Measurements from ENCODE around the gene FAM9C.

The FAM9C gene

DNA sequence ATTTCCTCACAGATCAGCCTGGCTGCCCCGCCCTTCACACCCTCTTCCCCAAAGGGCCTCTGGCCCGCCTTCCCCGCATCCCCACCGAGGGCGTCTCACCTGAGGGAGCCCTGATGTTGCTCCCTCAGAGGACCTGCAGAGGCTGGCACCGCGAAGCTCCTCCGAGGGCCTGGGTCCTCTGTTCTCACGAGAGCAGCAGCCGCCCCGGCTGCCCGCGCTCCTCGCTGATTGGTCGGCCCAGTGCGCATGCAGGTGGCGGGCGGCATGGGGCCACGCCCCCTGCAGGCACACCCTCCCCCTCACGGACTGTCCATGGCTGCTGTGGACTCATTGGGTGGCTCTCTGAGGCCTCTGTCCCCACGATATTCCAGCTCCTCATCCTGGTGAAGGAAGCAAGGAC is at the start of gene FAM9C:
TSS of gene FAM9C (minus strand) at position 180 of the 400 bp plus-strand sequence. CDS start 831 bp downstream, outside the sequence.
- TF ChIP-seq GATA3 (IDR thresholded peaks at IDR 0.05; ENCODE audit: low read depth, low read length) (no peak), GATA2 (IDR thresholded peaks at IDR 0.05; ENCODE audit: low read depth, low read length) (no peak)

DNA sequence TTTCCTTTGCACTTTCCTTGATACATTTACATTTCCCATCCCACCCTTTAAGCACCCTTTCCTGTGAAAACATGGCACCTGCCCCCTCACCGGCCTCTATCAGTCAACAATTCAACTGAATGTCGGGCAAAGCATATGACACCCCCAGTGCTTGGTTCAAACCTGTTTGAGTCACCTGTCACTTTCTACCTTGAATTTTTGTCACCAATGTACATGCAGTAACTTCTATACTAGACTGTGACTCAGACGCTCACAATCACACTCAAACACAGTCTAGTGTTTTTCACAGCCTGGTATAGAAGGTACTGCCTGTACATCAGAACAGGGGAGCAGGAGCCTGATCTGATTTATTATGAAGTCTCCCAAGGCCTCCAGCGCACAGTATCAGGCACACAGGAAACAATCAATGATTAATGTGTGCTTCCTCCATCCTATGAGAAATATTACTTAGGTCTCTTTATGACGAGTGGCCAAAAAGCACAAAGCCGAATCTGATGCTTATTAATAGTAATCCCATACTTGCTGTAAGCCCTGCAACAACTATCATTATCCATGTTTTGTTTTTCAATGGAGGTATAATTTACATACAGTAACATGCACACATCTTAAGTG is 49.2 kb upstream of the FAM9C start:
- TF ChIP-seq GATA2 (IDR thresholded peaks at IDR 0.05; ENCODE audit: low read depth, low read length) (no peak), GATA3 (IDR thresholded peaks at IDR 0.05; ENCODE audit: low read depth, low read length) (no peak)

DNA sequence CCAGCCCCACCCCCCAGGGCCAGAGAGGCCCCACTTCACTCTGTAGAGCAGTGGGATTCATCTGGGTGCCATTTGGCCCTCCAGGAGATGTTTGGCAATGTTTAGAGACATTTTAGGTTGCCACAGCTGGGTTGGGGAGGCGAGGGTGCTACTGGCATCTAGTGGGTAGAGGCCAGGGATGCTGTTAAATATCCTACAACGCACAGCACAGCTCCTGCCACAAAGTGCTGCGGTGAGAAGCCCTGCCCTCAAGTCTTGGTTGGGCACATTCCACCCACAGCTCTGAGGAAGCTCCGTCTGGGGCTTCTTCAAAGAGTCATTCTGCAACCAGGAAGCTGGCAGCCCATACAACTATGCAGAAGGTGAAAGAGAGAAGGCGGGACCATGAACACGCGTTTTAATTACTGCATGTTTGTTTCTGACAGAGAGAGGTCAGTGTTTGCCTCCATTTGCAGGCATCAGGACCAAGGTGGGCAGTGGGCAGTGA is 48.1 kb upstream of the FAM9C start:
- TF ChIP-seq GATA2 (IDR thresholded peaks at IDR 0.05; ENCODE audit: low read depth, low read length): no peak
- TF ChIP-seq GATA3 (IDR thresholded peaks at IDR 0.05; ENCODE audit: low read depth, low read length): no peak

DNA sequence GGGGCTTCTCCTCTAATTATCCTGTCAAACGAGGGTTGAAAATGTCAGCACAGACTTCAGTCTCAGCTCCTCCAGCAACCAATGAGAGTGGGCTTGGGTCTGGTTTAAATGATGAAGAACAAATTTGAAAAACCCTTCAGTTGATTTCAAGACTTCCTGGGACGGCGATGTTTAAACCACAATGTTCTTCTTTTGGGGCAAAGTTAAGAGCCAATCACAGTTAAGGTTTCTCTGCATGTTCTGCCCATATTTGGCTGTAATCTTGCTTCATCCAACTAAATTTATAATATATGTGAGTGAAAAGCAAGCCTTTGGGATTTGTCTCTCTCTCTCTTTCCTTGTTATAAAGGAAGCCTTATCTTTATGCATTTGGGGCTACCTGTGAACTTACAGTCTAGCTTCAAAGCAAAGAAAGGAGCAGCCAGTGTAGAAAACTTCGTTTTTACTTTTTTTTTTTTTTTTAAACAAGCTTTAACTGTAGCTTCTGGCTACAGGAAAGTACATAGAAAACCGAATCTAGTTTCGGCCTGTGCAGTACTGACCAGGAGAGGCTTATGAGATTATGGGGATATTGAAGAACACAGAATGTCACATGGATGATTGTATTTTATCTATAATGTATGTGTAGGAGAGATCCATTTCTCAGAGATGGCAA is 46.8 kb upstream of the FAM9C start:
- TF ChIP-seq GATA3 (IDR thresholded peaks at IDR 0.05; ENCODE audit: low read depth, low read length) (no peak), GATA2 (IDR thresholded peaks at IDR 0.05; ENCODE audit: low read depth, low read length) (no peak)

DNA sequence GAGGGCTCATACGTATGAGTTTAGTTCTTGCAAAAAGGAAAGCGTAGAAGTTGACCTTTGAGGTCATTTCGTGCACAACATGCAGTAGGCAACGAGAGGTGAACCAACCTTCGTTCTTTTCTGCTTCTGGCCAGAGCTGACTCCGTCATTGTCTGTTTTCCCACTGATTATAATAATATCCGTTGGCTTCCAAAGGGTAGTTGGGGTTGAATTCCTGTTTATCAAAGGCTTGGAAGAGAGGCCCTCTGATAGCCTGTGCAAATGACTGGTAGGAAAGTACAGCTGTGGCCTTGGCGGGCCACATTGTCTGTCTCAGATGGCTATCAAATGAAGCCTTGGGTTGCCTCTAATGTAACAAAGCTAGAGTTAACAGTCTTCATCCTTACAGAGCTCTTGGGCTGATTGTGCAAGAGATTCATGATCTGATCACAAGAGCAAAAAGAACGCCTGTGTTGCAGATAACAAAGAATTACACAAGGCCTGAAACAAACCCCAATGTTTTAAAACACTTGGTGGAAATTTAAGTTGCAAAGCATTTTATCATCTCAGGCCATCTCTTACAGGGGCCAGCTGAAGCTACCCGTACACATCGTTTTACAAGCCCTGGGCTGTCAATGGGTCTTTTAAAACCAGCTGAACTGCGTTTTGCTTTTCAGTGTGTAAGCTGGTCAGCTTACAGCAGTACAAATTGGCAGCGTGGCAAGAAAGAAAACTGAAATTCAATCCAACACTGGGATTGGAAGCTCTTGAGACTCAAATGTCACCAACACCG is 46.1 kb upstream of the FAM9C start:
- TF ChIP-seq GATA2 (IDR thresholded peaks at IDR 0.05; ENCODE audit: low read depth, low read length) (no peak), GATA3 (IDR thresholded peaks at IDR 0.05; ENCODE audit: low read depth, low read length) (no peak)

DNA sequence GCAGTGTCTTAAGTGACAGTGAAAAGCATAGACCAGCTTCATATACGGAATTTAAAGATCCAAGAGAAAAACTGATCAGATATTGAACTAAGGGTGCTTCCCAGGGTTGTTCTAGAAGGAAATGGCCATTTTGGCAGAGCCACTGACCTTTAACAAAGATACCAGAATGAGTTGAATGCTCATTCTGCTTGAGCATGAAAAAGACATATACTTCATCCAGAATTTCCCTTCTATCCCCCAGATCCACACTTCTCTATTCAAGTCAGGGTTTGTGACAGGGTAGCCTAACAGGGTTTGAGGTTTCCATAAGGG is 45.6 kb upstream of the FAM9C start:
- TF ChIP-seq GATA2 (IDR thresholded peaks at IDR 0.05; ENCODE audit: low read depth, low read length) (no peak), GATA3 (IDR thresholded peaks at IDR 0.05; ENCODE audit: low read depth, low read length) (no peak)

DNA sequence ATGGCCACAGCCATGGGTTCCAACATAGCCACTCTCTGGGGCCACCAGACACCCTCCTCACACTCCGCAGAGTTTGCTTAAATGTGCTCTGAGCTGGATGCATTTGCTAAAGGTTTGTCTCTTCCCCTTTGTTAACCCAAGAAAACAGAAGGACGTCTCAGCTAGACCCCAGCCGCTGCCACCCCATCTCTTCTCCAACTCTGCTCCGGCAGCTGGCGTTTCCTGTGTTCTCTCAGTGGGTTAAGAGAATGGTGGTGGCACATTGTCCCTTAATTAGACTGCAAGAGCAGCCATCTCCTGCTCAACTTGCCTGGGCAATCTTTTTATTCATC is 43.7 kb upstream of the FAM9C start:
- TF ChIP-seq GATA3 (IDR thresholded peaks at IDR 0.05; ENCODE audit: low read depth, low read length) (no peak), GATA2 (IDR thresholded peaks at IDR 0.05; ENCODE audit: low read depth, low read length) (no peak)

DNA sequence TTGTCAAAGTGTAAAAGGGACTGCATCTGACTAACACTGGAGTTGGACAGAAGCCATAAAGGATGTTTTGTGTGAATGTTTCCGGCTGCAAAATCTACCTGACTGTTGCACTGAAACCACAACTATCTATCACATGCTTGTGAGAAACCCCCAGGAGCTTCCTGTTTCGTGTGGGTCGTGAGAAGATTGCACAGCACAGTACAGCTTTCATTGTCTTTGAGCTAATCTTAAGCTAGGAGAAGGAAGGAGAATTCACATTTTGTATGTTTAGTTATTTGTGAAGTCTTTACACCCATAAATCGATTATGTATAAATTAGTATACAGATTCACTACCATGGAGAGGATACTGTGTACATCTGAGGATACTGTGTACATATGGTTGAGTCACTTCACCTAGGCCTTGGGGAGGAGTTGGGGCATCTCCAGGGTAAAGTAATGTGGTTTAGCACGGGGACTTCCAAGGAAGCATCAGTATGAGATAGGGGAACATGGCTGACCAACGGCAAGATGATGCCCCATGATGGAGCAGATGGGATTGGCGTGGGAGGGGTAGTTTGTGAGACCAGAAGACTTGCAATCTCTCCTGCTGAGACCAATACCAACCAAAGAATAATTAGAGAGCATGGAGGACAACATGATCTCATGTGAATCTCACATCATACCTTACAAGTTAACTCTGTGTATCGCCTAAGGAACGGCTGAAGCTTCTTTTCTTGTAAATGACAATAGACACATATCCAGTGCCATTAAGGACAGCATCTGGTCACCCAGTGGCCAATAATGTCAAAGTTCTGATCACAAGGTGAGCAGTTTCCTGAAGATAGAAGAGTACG is 43.1 kb upstream of the FAM9C start:
- no peak for TF ChIP-seq GATA3 (IDR thresholded peaks at IDR 0.05; ENCODE audit: low read depth, low read length)
- no peak for TF ChIP-seq GATA2 (IDR thresholded peaks at IDR 0.05; ENCODE audit: low read depth, low read length)

DNA sequence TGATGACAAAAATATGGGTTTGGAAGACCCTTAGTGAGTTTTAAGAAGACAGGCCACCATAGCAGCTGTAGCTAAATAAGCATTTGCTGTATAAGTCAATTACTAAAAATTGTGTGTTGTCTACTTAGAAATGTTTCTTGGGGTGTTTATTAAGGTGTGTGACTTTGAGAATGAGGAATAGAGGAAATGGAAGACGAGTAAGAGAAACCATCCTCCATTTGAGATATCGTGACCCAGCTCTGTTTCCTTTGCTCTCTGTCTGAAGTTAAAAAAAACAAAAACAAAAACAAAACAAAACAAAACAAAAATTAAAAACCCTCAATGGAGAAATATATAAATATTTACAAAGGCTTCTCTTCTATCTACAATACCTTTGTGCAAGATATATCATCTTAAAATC is 41.7 kb upstream of the FAM9C start:
- TF ChIP-seq GATA2 (IDR thresholded peaks at IDR 0.05; ENCODE audit: low read depth, low read length) (no peak), GATA3 (IDR thresholded peaks at IDR 0.05; ENCODE audit: low read depth, low read length) (no peak)

DNA sequence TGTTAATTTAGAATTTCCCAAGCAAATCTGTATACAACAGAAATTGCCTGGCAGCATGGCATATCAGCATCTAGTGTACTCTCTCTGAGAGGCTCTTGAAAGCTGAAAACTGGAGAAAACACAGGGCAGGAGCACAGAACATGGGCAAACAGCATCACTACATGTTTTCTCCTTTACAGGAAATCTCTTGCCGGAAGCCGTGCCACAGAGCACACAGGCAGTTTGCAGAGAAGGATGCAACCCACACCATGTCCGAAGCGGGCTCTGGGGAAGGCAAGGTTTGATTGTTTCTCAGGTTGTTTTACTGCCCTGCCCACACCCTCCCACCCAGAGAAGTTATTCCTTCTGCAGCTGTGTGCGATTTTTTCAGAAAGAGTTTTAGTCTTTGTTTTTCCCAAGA is 41.1 kb upstream of the FAM9C start:
- TF ChIP-seq GATA2 (IDR thresholded peaks at IDR 0.05; ENCODE audit: low read depth, low read length) (no peak), GATA3 (IDR thresholded peaks at IDR 0.05; ENCODE audit: low read depth, low read length) (no peak)

DNA sequence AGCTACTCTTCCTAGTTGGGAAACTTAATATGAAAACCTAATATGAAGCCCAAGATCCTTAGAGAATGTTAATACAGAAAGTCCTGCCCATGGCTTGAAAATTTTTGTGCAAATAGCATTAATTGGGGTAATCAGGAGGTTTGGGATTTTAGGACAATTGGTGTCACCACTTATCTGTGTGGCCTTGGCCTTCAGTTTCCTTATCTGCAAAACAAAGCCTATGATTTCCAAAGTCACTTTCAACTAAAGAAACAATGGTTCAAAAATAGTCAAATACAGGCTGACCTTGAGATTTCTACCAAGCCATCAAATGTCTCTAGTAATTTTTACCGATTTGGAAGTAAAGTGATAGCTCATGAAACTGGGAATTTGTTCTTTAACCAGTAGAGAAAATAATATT is 40.2 kb upstream of the FAM9C start:
- TF ChIP-seq GATA3 (IDR thresholded peaks at IDR 0.05; ENCODE audit: low read depth, low read length) (no peak), GATA2 (IDR thresholded peaks at IDR 0.05; ENCODE audit: low read depth, low read length) (no peak)

DNA sequence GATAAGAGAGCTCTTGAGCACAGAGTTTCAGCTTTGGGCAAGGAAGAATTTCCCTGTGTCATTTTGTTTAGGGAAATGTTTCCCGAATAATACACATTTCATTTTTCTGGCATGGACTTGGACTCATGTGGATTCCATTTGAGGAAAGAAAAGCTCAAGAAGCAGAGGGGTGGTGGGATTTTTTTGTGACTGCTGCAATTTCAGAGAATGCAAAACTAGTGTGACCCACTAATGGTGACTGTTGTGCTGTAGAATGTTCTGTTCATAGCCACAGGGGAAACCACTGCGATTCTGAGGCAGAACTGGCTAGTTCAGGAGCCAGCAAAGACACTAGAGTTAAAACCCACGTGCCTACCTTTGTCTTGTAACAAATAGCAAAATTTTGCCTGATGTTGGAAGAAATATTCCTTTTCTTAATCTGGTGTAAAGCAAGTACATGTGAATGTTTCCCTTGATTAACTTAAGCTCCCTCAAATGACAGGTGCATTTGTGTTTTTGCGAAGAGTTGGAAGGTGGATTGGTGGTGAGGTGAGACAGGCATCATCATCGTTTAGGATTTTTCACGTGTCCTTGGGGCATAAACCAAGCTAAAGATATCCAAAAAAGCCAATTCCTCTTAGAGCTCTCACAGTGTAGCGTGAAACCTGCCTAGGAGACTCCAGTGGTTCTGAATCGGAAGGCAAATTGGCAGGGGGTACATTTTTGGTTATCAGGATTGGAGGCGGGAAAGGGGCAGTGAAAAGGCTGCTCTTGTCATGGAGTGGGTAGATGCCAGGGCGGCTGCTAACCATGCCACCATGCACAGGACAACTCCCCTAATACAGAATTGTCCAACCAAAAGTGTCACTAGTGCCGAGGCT is 38.0 kb upstream of the FAM9C start:
- TF ChIP-seq GATA2 (IDR thresholded peaks at IDR 0.05; ENCODE audit: low read depth, low read length) (no peak), GATA3 (IDR thresholded peaks at IDR 0.05; ENCODE audit: low read depth, low read length) (no peak)
